GM18499 (cell line): ENCODE data around the gene BAG5.
"Not testable (repeated sequence)": the region's sequence is repeated elsewhere in the genome, so short reads cannot be mapped to it uniquely, and the experiment has no call there.

ENCODE experiments used
- ATAC-seq: cut with Tn5 transposase; IDR thresholded peaks from one replicate; pipeline ENCODE4 v1.9.1; 2021; ENCODE audit warnings: moderate number of reproducible peaks; ENCODE audit not compliant: insufficient read depth, unreplicated experiment

BAG5 gene

DNA sequence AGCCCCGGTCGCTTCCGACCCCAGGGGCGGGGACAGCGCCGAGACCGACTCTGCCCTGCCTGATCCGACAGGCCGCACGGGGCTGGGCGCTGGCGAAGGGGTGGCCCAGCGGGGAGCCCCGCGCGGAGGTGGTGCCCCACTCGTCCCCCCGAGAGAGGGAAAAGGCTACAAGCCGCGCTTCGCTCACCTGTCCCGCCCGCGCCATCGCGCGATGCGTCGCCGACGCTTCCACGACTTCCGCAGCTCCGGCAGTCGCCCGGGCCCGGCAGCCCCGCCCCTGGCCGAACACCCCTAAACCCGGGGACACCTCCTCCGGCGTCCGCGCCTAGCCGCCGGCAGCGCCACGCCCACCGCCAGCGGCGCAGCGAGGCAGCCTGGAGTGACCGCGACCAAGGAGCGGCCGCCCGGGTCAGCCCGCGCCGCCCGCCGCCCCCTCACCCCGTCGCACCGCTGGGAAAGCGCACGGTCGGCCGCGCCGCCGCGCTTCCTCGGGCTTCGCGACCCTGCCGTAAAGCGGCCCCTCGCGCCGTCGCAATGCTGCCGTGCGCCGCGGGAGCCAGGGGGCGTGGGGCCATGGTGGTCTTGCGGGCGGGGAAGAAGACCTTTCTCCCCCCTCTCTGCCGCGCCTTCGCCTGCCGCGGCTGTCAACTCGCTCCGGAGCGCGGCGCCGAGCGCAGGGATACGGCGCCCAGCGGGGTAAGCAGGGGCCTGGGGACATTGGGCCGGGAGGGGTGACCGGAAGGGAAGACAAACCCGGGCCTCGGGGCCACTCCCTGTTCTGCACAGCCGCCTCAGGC is at the start of gene BAG5, which contains the start of gene COA8:
Gene BAG5 (minus strand): TSS at position 229 of the 797 bp plus-strand sequence. CDS start 1,493 bp downstream, outside the sequence.
Gene COA8 (plus strand): TSS at position 532 of the 797 bp plus-strand sequence. CDS start 42 bp downstream, at position 574.
- peak; percentile 62 for ATAC-seq

DNA sequence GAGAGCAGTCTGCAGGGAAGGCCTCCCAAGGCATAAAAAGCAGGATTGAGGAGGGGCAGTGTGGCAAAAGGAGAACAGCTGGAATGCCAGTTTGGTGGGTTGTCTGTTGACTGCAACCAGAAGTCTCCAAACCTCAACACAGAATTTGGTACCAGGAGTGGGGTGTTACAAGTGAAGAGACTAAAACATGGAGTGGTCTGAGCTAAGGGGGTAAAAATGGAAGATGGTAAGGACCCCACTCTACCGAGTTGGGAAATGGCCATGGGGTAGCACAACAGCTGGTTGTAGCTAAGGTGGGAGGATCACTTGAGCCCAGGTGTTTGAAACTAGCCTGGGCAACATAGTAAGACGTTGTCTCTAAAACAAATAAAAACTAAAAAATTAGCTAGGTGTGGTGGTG is 48.8 kb upstream of the BAG5 start:
- ATAC-seq = no peak

DNA sequence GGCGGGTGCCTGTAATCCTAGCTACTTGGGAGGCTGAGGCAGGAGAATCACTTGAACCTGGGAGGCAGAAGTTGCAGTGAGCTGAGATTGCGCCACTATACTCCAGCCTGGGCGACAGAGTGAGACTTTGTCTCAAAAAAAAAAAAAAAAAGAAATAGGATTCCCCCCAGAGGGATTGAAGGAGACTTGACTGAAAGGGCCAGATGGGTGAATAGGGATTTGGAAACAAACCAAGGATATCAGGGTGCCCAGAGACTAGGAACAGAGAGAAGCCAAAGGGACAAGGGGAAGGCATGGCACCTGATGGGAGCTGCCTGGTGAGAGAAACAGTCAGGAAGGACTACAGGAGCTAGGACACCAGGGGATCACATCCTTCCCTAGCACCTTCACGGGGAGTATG is 46.6 kb upstream of the BAG5 start:
- not testable (repeated sequence) for ATAC-seq

GRCh38 chr14:103607822-103608221 is 45.4 kb upstream of the BAG5 start:
- ATAC-seq = no peak

DNA sequence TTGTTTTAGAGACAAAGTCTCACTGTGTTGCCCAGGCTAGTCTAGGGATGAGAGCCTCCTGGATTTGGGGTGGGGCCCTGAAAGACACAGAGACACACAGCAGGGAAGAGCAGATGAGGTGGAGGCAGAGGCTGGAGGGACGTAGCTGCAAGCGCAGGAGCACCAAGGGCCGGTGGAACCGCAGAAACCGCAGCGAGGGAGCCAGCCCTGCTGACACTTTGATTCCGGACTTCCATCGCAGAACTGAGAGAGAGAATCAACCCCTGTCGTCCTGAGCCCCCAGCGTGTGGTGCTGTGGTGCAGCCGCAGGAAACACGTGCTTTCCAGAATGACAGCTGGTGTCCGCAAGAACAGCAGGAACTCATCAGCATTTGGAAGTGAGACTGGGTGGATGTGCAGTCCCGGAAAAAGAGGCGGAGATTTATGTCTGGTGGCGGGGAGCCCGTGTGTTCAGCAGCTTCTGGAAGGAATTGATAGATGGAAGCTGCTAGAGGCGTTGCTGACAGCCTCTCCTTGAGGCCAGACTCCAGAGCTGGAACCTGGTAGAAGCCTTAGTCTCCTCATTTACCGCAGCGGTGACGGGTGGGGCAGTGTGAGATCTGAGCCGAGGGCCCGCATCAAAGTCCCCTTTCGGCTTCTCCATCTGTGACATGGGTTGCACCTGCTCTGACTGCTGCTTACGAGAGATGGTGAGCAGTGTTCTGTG is 44.7 kb upstream of the BAG5 start:
- no peak for ATAC-seq

DNA sequence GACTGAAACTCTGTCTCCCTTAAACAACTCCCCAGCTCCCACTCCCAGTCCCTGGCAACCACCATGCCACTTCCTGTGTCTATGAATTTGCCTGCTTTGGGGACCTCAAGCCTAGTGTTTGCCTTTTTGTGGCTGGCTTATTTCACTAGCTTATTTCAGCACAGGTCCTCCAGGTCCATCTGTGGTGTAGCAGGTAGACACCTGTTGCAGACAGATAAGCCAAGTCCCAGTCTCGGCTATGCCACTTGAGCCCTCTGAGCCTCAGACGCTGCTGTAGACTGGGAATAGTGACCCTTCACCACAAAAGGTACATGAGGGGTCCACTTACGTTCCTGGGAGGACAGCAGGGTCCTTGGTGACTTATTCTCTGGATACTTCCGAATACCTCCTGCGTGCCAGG is 42.2 kb upstream of the BAG5 start:
- no peak for ATAC-seq

DNA sequence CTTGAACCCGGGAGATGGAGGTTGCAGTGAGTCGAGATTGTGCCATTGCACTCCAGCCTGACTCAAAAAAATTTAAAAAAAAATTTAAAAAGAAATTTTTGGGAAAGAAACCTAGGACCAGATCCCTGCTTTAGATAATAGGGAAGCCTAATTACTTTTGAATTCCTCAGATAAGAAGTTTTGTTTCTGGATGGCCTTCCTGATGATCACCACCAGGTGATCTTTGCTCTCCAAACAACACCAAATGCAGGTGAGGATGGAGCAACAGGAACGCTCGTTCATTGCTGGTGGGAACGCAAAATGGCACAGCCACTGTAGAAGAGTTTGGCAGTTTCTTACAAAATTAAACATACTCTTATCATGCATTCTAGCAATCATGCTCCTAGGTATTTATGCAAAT is 38.0 kb upstream of the BAG5 start:
- no peak for ATAC-seq

- ATAC-seq = no peak
Measured at GRCh38 chr14:103597623-103598377, 35.3 kb upstream of the BAG5 start.

DNA sequence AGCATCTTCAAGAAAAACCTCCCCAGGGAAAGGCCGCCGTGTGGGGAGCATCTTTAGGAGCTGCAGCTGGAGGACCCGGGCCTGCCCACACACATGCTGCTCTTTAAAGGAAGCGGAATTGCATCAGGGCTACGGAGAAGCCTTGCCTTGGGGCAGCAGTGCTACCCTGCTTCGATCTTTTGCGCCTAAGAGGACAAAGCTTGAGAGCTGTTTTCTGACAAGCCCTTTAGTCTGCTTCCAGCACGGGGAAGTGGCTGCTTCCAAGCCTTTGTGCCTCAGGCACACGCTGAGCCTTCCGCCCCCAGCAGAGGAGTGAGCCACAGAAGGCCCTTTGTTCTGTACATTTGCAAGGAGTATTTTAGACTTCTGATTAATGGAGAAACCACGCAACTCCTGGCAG is 31.8 kb upstream of the BAG5 start:
- no peak for ATAC-seq

- ATAC-seq = peak; percentile 82
Measured at GRCh38 chr14:103593577-103593976, 31.1 kb upstream of the BAG5 start.

GRCh38 chr14:103584326-103584915 is 22.0 kb upstream of the BAG5 start:
- no peak for ATAC-seq

DNA sequence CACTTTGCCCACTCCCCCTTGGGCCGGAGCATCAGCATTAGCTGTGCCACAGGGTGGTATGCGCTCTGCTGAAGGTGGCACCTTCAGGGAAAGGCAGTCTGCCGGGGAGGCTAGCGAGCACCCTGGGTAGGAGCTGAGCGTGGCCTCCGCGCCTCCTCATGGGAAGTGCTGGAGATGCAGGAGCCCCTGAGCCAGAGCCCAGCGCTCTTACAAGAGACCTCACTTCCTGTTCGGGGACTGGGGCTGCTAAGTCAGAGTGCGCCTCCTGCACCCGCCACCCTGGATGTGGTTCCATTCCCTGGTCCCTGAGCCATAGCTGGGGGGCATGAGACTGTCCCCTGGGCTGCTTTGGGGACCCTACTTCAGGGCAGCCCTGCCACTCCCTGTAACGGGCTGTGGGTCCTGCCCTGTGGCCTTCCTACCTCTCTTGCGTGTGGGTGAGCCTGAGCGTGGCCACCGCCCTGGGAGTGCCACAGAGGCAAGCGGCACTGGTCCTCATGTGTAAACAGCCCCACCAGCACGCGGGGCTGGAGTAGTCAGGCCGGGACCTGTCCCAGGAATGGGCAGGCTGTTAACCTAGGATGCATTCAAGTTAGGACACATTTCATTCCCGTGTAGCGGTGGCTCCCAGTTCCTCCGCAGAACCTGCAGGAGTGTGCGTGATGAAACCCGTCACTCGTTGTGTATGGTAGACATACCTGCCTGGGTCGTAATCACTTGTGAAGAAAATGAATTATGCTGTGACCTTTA is 19.7 kb upstream of the BAG5 start:
- ATAC-seq = no peak

DNA sequence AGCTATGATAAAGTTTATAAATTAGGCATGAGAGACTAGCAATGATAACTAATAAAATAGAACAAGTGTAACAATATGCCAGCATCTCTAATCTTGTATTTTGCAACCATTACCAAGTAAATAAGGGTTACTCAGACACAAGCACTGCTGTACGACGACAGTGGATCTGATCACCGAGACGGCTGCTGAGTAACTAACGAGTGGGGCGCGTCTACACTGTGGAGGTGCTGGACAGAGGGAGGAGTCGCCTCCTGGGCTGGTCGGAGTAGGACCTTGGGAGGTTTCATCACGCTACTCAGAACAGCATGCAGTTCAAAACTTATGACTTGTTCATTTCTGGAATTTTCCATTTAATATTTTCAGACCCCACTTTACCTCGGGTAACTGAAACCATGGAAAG is 18.7 kb upstream of the BAG5 start:
- ATAC-seq = no peak

DNA sequence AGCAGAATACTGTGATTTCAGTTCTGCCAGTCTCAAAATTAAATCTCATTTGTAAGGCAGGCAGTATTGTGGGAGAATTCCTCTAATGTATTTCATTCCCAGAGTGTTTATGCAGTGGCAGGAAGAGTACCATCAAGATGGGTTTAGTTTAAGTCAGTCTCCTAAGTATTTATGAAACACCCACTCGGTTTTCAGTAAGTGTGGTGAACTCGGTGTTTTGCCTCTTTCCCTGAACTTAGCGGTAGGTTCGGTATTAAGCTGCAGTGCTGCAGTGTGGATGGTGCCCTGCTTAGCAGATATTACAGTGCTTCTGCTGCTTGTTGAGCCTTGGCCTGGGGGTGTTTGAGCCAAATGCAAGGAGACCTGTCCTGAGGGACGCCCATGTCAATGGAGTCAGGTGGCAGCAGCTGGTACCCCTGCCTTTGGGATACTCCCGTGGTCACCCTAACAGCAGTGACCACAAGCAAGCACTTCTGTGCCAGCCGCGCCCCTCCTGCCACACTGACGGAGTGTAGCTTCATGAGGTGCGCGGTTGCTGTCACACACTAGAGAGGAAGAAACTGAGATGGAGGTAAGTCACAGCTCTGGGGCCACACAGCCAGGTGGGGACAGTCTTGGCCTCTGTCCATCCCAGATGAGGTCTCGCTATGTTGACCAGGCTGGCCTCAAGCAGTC is 16.1 kb upstream of the BAG5 start:
- ATAC-seq = no peak

GRCh38 chr14:103576371-103577024 is 14.0 kb upstream of the BAG5 start:
- no peak for ATAC-seq

- ATAC-seq = no peak
Measured at GRCh38 chr14:103574707-103575285, 12.3 kb upstream of the BAG5 start.

GRCh38 chr14:103574104-103574503 is 11.6 kb upstream of the BAG5 start:
- no peak for ATAC-seq

DNA sequence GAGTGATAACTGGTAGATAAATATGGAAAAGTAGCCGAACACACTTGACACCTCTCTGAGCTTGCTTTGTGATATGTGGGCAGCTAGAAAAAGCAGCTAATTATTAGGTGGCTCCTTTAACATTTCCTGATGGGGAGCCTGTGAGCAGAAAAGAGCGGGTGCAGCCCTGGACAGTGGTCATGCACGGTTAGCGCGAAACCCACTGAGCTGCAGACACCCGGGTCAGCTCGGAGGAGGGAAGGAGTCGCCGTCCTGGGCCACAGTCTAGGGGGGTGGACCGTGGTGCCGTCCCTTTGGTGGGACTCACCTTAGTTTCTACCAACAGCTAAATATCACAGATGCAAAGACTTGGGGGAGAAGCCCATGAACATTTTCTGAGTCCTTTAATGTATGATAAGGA is 7.0 kb upstream of the BAG5 start:
- no peak for ATAC-seq
